HEK293T (cell line): ENCODE results near the gene CHL1.

Source experiments
- CTCF ChIA-PET: fragments of 350-600 bp; formaldehyde crosslinking; extraction: SDS; loops from one replicate; lab custom pipeline; 2021; ENCODE audit warnings: antibody characterized with exemption, inconsistent platforms; lab: Yijun Ruan, JAX
- POLR2A ChIA-PET: fragments of 350-600 bp; formaldehyde crosslinking; extraction: SDS; loops from one replicate; lab custom pipeline; 2020; ENCODE audit warnings: antibody characterized with exemption, inconsistent platforms; lab: Yijun Ruan, JAX
- DNase-seq: peaks from one replicate; pipeline ENCODE4 v3.0.0; 2012; ENCODE audit warnings: mixed read lengths; ENCODE audit errors: extremely low spot score
- ARNT ChIP-seq: fragments of 450-650 bp; IDR thresholded peaks from 2 replicates; pipeline ENCODE4 v1.6.1; 2017; ENCODE audit warnings: mild to moderate bottlenecking
- BHLHE40 ChIP-seq: fragments of 450-650 bp; IDR thresholded peaks from 2 replicates; pipeline ENCODE4 v1.6.1; 2016; ENCODE audit warnings: mild to moderate bottlenecking, moderate library complexity, borderline replicate concordance
- CTBP1 ChIP-seq: fragments of 450-650 bp; IDR thresholded peaks from 2 replicates; pipeline ENCODE4 v1.6.1; 2016; ENCODE audit warnings: borderline replicate concordance
- ELF4 ChIP-seq: fragments of 450-650 bp; IDR thresholded peaks from 2 replicates; pipeline ENCODE4 v1.6.1; 2017; ENCODE audit warnings: antibody characterized with exemption
- FOXA1 ChIP-seq: fragments of 450-650 bp; IDR thresholded peaks from 2 replicates; pipeline ENCODE4 v1.6.1; 2016; ENCODE audit warnings: mild to moderate bottlenecking
- FOXK2 ChIP-seq: fragments of 450-650 bp; IDR thresholded peaks from 2 replicates; pipeline ENCODE4 v1.6.1; 2016; ENCODE audit warnings: mild to moderate bottlenecking
- FOXM1 ChIP-seq: fragments of 450-650 bp; IDR thresholded peaks from 2 replicates; pipeline ENCODE4 v1.6.1; 2017; ENCODE audit warnings: mild to moderate bottlenecking, borderline replicate concordance
- HDGF ChIP-seq: fragments of 450-650 bp; IDR thresholded peaks from 2 replicates; pipeline ENCODE4 v1.6.1; 2017; ENCODE audit warnings: antibody characterized with exemption, borderline replicate concordance
- L3MBTL2 ChIP-seq: fragments of 450-650 bp; conservative IDR thresholded peaks from 2 replicates; pipeline ENCODE4 v1.6.1; 2016; ENCODE audit warnings: mild to moderate bottlenecking
- LEF1 ChIP-seq: fragments of 450-650 bp; IDR thresholded peaks from 2 replicates; pipeline ENCODE4 v1.6.1; 2017; ENCODE audit warnings: mild to moderate bottlenecking, borderline replicate concordance
- NFRKB ChIP-seq: fragments of 450-650 bp; IDR thresholded peaks from 2 replicates; pipeline ENCODE4 v1.6.1; 2016; ENCODE audit warnings: mild to moderate bottlenecking, moderate library complexity
- SP1 ChIP-seq: fragments of 450-650 bp; IDR thresholded peaks from 2 replicates; pipeline ENCODE4 v1.6.1; 2017
- SUZ12 ChIP-seq: fragments of 450-650 bp; IDR thresholded peaks from 2 replicates; pipeline ENCODE4 v1.6.1; 2016; ENCODE audit warnings: mild to moderate bottlenecking
- TARDBP ChIP-seq: fragments of 450-650 bp; IDR thresholded peaks from 2 replicates; pipeline ENCODE4 v1.6.1; 2016
- ZNF384 ChIP-seq: fragments of 450-650 bp; IDR thresholded peaks from 2 replicates; pipeline ENCODE4 v1.6.1; 2016
- TF ChIP-seq, protein P1 (sequence below): fragments of 450-650 bp; IDR thresholded peaks from 2 replicates; pipeline ENCODE4 v1.6.1; 2016

CHL1 gene

DNA sequence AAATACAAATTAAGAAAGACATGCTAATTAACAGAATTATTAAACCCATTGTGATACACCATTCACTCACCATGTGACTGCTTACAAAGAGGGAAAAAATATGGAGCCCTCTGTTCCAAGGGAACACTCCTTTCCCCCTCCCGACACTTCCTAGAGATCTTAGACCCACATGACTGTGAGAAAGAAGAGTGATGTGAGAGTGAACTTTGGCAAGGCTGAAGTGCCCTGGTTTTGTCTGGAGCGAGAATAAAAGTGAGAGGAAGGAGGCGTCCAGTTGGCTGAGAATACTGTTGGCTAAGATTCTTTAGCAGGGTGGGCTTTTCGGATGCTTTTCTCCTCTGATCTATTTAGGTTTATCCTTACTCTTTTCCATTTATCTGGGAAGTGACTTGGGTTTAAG, 14.1 kb downstream of the CHL1 start:
- no peak for DNase-seq
- TF ChIP-seq FOXA1 = no peak
- no peak for TF ChIP-seq SP1
- no peak for TF ChIP-seq SUZ12
- TF ChIP-seq ZNF384 = no peak
- TF ChIP-seq L3MBTL2 = no peak
- no peak for TF ChIP-seq ARNT
- TF ChIP-seq BHLHE40 = no peak
- no peak for TF ChIP-seq ELF4
- no peak for TF ChIP-seq FOXK2
- no peak for TF ChIP-seq CTBP1
- TF ChIP-seq FOXM1 = no peak
- no peak for TF ChIP-seq NFRKB
- no peak for TF ChIP-seq LEF1
- no peak for TF ChIP-seq TARDBP
- TF ChIP-seq HDGF = no peak
- TF ChIP-seq, protein P1, sequence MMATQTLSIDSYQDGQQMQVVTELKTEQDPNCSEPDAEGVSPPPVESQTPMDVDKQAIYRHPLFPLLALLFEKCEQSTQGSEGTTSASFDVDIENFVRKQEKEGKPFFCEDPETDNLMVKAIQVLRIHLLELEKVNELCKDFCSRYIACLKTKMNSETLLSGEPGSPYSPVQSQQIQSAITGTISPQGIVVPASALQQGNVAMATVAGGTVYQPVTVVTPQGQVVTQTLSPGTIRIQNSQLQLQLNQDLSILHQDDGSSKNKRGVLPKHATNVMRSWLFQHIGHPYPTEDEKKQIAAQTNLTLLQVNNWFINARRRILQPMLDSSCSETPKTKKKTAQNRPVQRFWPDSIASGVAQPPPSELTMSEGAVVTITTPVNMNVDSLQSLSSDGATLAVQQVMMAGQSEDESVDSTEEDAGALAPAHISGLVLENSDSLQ = no peak
- CTCF ChIA-PET = no interaction called here
- POLR2A ChIA-PET = no interaction called here

DNA sequence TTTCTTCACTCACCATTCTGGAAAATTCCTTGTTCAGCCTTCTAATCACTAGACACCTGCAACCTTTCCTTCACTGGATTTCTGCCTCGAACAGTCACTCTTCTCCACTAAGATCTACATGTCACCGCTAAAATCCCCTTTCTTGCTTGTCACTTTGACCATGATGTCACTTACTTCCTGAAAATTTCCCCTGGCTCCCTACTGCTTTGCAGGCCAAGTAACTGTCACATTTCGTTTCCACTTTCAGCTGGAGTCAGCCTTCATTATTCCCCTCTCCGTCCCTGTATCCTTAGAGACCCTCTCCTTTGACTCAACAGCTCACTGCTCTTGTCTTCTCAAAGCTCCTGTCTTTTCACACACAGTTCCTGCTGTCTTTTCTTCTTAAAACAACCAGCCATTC, 15.9 kb downstream of the CHL1 start:
- CTCF ChIA-PET = no interaction called here
- POLR2A ChIA-PET = no interaction called here
- DNase-seq = no peak
- TF ChIP-seq HDGF = no peak
- TF ChIP-seq FOXK2 = no peak
- TF ChIP-seq ARNT = no peak
- no peak for TF ChIP-seq ELF4
- no peak for TF ChIP-seq NFRKB
- no peak for TF ChIP-seq FOXA1
- no peak for TF ChIP-seq ZNF384
- TF ChIP-seq TARDBP = no peak
- no peak for TF ChIP-seq SUZ12
- TF ChIP-seq L3MBTL2 = no peak
- TF ChIP-seq, protein P1 = no peak
- TF ChIP-seq CTBP1 = no peak
- no peak for TF ChIP-seq LEF1
- no peak for TF ChIP-seq SP1
- TF ChIP-seq FOXM1 = no peak
- TF ChIP-seq BHLHE40 = no peak

DNA sequence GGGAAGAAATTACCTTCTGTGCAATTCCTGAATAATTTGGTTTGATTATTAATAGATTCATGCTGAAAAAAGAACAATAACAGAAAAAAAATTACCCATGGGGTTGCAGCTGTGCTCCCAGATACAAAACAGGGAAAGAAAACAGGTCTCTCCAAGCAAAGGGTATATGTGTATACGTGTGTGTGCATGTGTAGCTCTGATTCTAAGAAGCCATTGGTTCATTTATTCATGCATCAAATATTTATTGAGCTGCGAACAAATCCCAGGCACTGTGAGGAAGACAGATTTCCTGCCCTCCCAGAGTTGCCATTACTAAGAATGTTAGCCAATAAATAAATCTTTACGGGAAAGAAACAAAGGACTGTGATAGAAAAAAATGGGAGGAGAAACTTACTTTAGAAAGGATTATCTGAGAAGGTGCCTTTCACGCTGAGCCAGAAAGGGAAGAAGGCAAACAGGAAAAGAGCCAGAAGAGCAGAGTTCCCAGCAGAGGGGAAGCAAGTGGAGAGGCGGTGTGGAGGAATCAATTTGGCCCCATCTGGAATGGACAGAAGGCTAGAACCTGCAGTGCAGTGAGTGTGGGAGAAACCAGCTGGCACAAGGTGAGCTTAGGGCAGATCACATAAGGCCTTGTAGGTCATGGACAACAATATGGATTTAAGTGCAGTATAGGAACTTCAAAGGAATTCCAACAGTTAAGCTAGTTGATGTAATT, 20.7 kb downstream of the CHL1 start:
- TF ChIP-seq FOXK2 (no peak), LEF1 (no peak), ZNF384 (no peak), ARNT (no peak), L3MBTL2 (no peak), FOXA1 (no peak), CTBP1 (no peak), SP1 (no peak), ELF4 (no peak), BHLHE40 (no peak), FOXM1 (no peak), NFRKB (no peak), HDGF (no peak), TARDBP (no peak), SUZ12 (no peak)
- TF ChIP-seq, protein P1 = no peak
- ChIA-PET POLR2A (no interaction called here), CTCF (no interaction called here)
- no peak for DNase-seq

DNA sequence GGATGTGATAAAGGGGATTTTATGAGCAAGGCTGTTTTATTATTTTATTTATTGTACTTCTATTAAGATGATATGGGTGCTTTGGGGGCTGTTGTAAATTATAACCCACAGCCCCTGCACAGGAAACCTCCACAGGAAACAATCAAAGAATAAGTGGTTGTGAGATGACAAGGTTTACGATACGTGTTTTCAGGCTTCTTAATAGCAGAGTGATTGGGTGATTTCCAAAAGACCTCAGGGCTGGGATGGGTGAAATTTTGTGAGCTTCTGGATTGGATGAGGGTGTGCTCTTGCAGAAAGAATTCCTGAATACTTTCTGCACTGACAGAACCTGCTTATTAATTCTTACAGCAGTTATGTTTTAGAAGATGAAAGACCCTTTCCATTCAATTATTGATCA, 21.4 kb downstream of the CHL1 start:
- CTCF ChIA-PET = no interaction called here
- POLR2A ChIA-PET = no interaction called here
- DNase-seq = no peak
- TF ChIP-seq, protein P1 = no peak
- TF ChIP-seq TARDBP = no peak
- TF ChIP-seq ARNT = no peak
- no peak for TF ChIP-seq LEF1
- no peak for TF ChIP-seq NFRKB
- TF ChIP-seq L3MBTL2 = no peak
- TF ChIP-seq SP1 = no peak
- no peak for TF ChIP-seq CTBP1
- no peak for TF ChIP-seq FOXK2

DNA sequence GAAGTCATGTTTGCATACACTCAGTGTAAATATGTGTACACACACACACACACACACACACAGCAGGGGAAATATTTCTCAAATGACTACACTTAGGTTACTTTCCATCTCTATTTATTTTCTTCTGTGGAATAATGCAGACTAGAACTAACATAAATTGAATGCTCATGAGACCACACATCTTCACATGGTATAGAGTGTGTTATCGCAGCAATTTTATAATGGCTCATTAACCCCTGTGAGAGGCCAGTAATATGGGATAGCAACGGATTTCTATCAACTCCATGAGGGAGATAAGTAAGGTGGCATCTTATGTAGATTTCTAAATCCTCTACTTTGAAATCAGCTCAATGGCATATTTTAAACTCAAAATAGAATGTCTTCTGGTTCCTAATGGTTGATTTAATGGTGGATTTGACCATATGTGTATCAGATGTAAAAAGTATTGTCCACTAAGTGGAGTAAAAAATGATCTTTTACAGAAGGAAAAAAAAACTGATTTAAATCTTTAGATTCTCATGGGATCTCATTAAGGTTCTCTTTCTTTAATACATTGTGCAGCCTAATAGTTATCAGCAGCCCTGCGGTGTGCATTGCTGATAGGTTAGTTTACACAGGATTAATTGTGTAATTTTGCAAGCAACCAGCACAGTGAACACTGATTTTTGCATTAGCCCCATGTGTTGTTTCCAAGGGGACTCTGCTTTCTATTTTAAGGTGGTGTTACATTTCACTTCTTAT, 32.0 kb downstream of the CHL1 start:
- no peak for DNase-seq
- no peak for TF ChIP-seq CTBP1
- TF ChIP-seq ELF4 = no peak
- TF ChIP-seq ARNT = no peak
- TF ChIP-seq SP1 = no peak
- TF ChIP-seq TARDBP = no peak
- TF ChIP-seq NFRKB = no peak
- no peak for TF ChIP-seq LEF1
- TF ChIP-seq HDGF = no peak
- TF ChIP-seq ZNF384 = no peak
- no peak for TF ChIP-seq FOXK2
- TF ChIP-seq L3MBTL2 = no peak
- no peak for TF ChIP-seq SUZ12
- TF ChIP-seq, protein P1 = no peak
- TF ChIP-seq FOXA1 = no peak
- no peak for TF ChIP-seq BHLHE40
- no peak for TF ChIP-seq FOXM1
- CTCF ChIA-PET = no interaction called here
- POLR2A ChIA-PET = no interaction called here
